HG03442 (cell line): ENCODE data around the gene FAM76A.
A peak's percentile ranks its signal among the peaks of the same experiment; 100 is the strongest.
"Not testable (repeated sequence)": the region's sequence is repeated elsewhere in the genome, so short reads cannot be mapped to it uniquely, and the experiment has no call there.

Experiments
- ATAC-seq: cut with Tn5 transposase; IDR thresholded peaks from one replicate; pipeline ENCODE4 v1.9.1; 2021; ENCODE audit warnings: mild to moderate bottlenecking, moderate library complexity; ENCODE audit not compliant: unreplicated experiment

FAM76A gene

DNA sequence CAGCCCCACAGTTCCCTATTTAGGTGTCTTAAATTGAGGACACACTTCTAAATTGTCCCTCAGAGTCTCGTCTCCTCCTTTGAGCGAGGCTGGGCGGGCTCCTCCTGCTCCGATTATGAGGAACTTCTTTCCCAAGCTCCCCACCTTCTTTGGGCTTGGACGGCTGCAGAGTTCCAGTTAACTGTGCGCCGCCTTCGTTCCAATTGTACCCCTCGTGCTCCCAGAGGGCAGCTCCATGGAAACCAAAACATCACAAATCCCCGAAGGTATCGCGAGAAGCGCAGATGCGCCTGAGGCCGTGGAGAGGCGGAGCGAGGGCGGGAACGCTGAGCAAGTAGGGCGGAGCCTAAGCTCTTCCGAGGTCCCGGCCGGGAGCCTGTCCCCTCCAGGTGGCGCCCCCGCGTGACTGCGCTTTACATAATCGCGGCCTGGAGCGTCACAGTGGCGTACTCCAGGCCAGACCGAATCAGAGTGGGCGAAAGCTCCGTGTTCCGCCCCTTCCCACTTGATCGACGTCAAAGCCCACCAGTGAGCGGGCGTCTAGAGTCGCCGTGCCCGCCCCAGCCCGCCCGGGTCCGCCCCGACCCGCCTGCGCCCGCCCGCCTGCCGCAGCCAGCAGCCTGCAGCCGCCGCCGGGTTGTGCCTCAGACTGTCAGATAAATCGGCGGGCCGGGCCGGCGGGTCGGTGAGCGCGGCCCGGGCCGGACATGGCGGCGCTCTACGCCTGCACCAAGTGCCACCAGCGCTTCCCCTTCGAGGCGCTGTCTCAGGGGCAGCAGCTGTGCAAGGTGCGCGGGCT, at the start of gene FAM76A:
FAM76A (plus strand) TSS at position 588 of the 799 bp plus-strand sequence; CDS start at position 708, 120 bp downstream.
- ATAC-seq, result peak; percentile 92

DNA sequence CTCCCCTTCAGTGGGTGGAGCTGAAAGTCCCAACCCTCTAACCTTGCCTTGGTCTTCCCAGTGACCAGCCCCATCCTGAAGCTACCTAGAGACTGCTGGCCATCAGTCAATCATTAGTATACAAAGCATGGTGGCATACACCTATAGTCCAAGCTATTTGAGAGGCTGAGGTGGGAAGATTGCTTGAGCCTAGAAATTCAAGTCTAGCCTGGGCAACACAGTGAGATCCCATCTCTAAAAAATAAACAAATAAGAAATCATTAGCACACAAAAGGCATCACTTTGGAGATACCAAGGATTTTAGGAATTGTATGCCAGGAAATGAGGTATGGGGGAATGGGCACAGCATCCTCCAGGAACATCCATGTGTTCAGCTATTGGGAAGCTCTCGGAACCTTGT, 49.4 kb upstream of the FAM76A start:
- ATAC-seq, result no peak

DNA sequence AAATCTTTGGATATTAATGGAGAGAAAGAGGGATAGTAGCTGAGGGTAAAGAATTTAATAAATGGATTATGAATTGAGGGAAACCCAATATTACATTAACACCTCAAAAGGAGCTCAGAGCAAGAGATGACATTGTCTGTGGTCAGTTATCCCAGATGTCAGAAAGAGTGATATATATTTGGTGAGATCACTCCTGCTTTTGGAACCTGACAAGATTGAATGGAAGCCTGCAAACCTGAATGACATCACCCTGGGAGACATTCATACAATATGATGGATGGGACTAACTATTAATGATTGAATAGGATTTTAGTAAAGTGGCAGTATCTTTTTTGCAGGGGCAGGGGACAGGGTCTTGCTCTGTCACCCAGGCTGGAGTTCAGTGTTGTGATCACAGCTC, 47.0 kb upstream of the FAM76A start:
- ATAC-seq, result no peak

DNA sequence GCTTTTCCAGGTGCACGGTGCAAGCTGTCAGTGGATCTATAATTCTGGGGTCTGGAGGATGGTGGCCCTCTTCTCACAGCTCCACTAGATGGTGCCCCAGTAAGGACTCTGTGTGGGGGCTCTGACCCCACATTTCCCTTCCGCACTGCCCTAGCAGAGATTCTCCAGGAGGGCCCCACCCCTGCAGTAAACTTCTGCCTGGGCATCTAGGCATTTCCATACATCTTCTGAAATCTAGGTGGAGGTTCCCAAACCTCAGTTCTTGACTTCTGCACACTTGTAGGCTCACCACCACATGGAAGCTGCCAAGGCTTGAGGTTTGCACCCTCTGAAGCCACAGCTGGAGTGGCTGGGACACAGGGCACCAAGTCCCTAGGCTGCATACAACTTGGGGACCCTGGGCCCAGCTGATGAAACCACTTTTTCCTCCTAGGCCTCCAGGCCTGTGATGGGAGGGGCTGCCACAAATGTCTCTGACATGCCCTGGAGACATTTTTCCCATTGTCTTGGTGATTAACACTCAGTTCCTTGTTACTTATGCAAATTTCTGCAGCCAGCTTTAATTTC, 45.5 kb upstream of the FAM76A start:
- ATAC-seq, result not testable (repeated sequence)

DNA sequence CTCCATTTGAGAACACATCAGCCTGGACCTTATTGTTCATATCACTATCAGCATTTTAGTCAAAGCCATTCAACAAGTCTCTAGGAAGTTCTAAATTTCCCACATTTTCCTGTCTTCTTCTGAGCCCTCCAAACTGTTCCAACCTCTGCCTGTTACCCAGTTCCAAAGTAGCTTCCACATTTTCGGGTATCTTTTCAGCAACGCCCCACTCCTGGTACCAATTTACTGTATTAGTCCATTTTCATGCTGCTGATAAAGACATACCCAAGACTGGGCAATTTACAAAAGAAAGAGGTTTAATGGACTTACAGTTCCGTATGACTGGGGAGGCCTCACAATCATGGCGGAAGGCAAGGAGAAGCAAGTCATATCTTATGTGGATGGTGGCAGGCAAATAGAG, 44.2 kb upstream of the FAM76A start:
- ATAC-seq, result not testable (repeated sequence)

DNA sequence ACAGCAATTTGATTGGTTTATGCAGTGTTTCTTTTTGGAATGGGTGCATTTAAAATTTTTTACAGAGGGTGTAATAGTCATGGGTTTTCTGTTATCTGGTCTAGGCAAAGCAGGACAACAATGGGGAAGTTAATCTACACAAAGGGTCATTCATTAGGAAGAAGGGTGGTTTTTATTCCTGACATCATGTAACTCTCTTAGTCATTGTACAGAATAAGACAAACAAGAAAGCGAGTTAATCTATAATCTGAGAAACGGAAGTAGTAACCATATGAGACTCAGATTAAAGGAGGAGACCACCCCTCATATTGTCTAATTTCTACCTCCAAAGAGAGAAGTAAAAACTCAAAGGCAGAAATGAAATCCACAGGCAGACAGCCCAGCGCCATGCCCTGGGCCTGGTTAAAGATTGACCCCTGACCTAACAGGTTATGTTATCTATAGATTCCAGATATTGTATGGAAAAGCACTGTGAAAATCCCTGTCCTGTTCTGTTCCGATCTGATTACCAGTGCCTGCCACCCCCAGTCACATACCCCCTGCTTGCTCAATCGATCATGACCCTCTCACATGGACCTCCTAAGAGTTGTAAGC, 43.3 kb upstream of the FAM76A start:
- ATAC-seq, result no peak

DNA sequence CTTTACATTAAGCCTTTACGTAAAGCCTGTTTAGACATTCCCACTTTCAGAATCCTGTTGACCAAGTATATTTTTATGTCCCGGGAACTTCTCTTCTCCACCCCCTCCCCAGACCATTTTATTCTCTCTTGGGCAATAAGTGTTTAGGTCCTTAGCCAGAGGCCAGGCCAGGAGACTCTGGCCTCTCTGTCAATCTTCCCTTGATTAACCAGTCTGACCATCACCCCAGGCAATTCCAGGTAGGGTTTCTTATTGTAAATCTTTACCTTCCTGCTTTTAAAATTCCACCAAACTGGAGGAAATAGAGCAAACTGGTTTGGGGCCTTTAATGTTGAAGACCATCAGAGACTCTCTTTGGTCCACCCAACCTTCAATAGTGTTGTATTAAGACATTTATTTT, 41.6 kb upstream of the FAM76A start:
- no peak for ATAC-seq

DNA sequence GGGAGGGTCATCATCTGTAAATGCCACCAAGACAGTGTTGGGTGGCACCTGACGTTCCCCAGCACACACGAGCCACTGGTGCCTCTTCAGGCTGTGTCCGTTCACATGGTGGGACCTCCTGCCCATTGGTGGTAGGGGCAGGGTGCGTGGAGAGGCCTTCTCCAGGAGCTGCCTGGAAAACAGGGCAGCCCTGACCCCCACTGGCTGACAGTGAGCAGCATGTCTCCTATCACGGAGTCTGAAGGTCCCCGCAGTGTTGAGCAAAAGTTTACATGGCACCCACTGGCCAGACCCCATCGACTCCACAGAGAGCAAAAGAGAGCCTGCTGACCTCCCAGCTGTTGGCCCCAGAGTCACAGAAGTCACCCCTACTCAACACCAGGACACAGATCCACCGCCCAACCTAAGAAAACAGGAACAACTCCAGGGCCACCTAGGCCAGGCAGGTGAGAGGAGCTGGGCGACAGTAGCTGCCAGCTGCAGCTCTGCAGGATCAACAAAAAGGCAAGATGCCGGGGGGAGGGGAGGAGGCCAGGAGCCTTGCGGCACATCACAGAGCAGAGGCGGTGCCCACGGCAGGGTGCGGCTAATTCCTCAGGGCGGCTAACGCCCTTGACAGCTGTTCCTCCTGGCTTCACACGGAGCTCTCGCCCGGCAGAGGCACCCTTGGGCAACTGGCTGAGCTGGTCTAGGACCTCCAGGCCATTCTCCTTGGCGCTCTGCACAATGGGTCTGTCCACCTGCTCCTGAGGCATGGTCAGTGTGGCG, 39.4 kb upstream of the FAM76A start:
- ATAC-seq, result no peak

DNA sequence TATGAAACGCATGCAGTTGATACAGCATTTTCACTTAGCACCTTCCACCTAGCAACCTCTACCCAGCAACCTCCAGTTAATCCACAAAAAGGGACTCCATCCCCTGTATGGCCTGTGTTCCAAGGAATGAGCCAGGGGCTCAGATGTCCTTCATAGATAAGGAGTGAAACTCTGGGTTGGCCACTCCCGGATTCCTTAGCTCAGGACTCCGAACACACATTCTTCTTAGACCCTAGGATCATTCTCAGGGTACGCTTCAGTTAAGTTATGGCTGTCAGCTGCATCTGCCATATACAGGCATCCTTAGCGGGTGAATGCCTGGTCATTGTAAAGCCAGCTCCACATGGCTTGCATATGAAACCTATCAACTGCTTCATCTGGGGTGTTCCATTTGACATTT, 37.9 kb upstream of the FAM76A start:
- no peak for ATAC-seq

DNA sequence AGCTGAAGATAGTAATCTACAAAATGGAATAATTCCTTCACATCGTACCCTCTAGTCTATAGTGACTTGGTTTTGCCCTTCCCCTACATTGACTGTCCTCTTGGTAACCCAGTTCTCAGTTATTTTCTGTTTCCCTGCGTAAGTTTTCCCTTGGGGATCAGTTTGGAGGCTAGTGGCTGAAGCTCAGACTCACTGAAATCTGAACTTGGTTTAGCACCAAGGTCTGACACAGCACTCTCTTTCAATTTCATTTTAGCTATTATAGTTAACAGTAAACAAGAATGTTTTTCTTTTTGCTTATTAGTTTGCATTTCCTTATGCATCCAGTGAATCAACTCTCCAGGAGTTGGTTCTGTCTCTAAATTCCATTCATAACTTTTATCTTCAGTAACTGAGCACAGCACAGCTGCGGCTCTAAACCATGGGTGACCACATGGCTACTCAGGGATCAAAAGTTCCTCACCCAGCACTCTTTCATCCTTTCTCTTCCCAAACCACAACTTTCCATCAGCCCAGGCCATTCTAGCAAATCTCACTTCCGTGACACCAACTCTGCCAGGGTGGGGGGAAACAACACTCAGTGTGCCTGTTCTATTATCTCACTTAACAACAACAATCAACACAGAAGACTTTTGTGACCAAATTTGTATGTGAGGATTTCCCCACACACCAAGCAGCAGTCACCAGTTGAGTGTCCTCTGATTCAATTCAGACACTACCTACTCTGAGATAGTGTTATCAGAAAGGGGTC, 36.2 kb upstream of the FAM76A start:
- no peak for ATAC-seq

DNA sequence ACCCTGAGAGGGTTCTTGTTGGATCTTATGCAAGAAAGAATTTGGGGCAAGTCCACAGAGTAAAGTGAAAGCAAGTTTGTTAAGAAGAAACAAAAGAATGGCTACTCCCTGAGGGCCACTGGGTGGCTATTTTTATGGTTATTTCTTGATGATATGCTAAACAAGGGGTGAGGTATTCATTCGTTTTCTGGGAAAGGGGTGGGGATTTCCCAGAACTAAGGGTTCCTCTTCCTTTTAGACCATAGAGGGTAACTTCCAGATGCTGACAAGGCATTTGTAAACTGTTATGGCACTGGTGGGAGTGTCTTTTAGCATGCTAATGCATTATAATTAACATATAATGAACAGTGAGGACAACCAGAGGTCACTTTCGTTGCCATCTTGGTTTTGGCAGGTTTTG, 35.6 kb upstream of the FAM76A start:
- ATAC-seq, result no peak

DNA sequence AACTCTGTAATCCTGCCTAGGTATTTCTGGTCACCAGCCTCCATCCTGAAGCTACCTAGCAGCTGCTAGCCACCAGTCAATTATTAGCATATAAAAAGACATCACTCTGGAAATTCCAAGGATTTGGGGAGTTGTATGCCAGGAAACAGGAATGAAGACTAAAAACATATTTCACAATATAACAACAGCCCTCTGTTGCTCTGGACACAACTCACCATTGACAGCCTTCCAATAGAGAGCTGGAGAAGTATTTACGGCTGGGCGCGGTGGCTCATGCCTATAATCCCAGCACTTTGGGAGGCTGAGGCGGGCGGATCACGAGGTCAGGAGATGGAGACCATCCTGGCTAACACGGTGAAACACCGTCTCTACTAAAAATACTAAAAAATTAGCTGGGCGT, 28.9 kb upstream of the FAM76A start:
- not testable (repeated sequence) for ATAC-seq

DNA sequence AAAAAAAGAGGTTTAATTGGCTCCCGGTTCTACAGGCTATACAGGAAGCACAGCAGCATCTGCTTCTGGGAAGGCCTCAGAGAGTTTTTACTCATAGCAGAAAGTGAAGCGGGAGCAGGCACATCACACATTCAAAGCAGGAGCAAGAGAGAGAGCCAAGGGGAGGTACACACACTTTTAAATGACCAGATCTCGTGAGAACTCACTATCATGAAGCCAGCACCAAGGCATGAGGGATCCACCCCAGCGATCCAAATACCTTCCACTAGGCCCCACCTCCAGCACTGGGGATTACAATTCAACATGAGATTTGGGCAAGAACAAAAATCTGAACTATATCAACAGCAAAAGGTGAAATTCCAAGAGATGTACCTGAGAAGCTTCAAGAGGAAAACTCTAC, 20.8 kb upstream of the FAM76A start:
- ATAC-seq, result no peak

DNA sequence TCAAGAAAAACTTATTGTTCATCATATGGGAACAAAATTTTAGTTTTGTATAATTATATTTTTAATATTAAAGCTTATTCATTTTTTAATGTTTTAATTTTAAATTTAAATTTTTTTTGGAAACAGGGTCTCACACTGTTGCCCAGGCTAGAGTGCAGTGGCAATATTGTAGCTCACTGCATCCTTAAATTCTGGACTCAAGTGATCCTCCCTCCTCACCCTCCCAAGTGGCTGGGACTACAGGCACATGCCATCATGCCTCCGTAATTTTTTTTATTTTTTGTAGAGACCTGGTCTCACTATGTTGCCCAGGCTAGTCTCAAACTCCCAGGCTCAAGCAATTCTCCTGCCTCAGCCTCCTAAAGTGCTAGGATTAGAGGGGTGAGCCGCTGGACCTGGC, 20.2 kb upstream of the FAM76A start:
- ATAC-seq, result no peak

DNA sequence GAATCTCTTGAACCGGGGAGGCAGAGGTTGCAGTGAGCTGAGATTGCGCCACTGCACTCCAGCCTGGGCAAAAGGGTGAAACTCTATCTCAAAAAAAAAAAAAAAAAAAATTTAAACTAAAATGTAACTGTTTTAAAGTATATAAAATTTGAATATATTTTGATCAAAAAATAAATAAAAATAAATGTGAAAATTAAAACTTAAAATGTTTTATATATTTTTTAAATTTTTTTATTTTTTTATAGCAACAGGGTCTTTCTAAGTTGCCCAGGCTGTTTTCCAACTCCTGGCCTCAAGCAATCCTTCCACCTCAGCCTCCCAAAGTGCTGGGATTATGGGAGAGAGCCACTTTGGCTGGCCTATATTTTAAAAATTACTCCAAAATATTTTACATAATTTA, 15.2 kb upstream of the FAM76A start:
- ATAC-seq, result no peak

DNA sequence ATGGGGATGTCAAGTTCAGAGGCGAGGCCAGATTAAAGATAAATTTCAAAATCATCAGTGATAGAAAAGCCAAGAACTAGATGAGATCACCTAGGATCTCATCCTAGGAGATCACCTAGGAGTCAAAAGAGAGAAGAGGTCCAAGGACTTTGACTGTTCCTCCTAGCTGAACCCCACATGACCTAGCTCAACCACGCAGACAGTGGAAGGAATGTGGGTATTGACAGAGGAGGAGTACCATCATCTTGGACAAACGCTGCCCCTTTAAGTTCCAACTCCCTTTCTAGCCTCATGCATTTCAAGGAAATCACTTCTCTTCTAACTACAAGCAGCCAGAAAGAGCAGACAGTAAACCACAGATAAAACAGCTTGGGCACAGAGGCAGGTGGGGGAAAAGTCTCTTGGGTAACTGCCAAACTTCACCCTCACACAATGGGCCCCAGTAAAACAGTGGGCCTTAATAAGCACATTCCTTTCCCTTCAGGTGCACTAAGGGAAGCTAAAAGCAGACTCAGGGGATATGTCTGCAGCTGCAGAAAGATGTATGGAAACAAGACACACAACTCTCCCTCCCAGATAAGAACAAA, 12.5 kb upstream of the FAM76A start:
- no peak for ATAC-seq

DNA sequence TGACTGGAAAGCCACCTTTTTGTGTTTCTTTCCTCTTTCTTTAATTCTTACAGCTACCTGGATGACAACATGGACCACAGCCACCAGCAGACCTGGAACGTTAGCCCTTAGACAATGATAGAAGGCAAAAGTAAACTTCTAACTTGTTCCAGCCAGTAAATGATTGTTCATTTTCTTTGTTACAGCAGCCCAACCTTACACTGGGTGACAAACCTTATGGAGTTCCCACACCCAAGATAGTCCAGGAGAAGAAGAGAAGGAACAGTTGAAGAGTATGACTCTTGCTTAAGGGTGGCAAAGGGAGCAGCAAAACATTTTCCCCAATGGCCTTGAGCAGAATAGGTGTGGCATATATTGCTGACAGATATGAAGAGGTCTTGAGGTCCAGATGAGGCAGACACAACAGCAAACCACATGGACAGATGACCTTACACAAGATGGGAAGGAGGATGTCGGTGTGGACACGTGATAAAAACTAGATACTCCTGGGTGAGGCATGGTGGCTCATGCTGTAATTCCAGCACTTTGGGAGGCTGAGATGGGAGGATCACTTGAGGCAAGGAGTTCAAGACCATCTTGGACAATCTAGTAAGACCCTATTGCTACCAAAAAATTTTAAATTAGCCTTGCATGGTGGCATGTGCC, 11.8 kb upstream of the FAM76A start:
- ATAC-seq, result no peak

DNA sequence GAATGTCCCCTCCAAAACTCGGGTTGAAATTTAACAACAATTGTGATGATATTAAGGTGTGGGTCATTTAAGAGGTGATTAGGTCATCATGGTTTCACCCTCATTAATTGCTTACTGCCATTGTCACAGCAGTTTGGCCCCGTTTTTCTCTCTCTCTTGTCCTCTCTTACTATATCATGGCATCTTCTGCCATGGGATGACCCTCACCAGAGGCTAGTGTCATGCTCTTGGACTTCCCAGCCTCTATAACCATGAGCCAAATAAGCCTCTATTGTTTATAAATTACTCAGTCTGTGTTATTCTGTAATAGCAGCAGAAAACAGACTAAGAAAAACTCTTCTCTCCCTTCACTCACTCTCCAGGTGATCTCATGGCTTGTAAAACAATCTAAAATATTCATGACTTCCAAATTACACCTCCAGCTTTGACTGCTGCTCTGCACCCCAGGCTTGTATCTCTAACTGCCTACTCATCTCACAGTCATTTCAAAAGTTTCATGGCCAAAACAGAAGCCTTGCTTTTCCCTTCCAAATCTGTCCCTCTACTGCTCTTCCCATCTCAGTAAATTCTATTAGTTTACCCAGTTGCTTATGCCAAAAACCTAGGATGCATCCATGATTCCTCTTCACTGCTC, 9.4 kb upstream of the FAM76A start:
- no peak for ATAC-seq
